Ectodermal cell (in vitro differentiated cells): ENCODE data around the gene WDR5.

Source experiments
- H3K27ac ChIP-seq: 2 replicates; pipeline ENCODE4 v1.7.0; 2013; ENCODE audit warnings: mild to moderate bottlenecking, low read depth, low read length; ENCODE audit not compliant: insufficient read depth, poor library complexity, severe bottlenecking
- H3K27me3 ChIP-seq: 2 replicates; pipeline ENCODE4 v1.7.0; 2013; ENCODE audit warnings: mild to moderate bottlenecking, low read length; ENCODE audit not compliant: insufficient read depth, control insufficient read depth, poor library complexity, severe bottlenecking
- H3K36me3 ChIP-seq: one replicate; pipeline ENCODE4 v1.7.0; 2013; ENCODE audit warnings: low read length; ENCODE audit not compliant: control insufficient read depth, insufficient read depth
- H3K4me1 ChIP-seq: one replicate; pipeline ENCODE4 v1.7.0; 2013; ENCODE audit warnings: low read length; ENCODE audit not compliant: control insufficient read depth, insufficient read depth
- H3K4me3 ChIP-seq: 2 replicates; pipeline ENCODE4 v1.7.0; 2013; ENCODE audit warnings: low read depth, low read length, control low read depth; ENCODE audit not compliant: insufficient read depth
- H3K9me3 ChIP-seq: 2 replicates; pipeline ENCODE4 v1.7.0; 2013; ENCODE audit warnings: mild to moderate bottlenecking, low read length, moderate library complexity; ENCODE audit not compliant: control insufficient read depth
- WGBS, 2 experiments: methylation state at CpG; one replicate each; pipeline ENCODE4 v1.1.7; 2013; ENCODE audit warnings: missing lambda C conversion rate in 2 of 2; 5-methylcytosine and 5-hydroxymethylcytosine counted together

Gene WDR5

GRCh38 chr9:134208310-134208841, 72.5 kb downstream of the WDR5 start:
- Histone ChIP-seq H3K27me3 (no peaks in the 10 kb centered on the region), H3K27ac (no peak overlapping the region), H3K9me3 (no peaks in the 10 kb centered on the region), H3K4me3 (no peak overlapping the region), H3K36me3 (no peaks in the 10 kb centered on the region), H3K4me1 (no peaks in the 10 kb centered on the region)
- 90 to 91% methylated on average over 19 of the region's 19 CpGs for WGBS, 2 experiments

- WGBS, 2 experiments: 93 to 94% methylated on average over 20 of the region's 20 CpGs
- Histone ChIP-seq H3K27me3 (no peaks in the 10 kb centered on the region), H3K27ac (no peak overlapping the region), H3K36me3 (no peaks in the 10 kb centered on the region), H3K4me1 (peaks cover 7% of the 10 kb centered on the region), H3K4me3 (no peak overlapping the region), H3K9me3 (no peaks in the 10 kb centered on the region)
Observed at GRCh38 chr9:134208981-134209725, 73.3 kb downstream of the WDR5 start.
